ENCODE data around the gene EIF3L. TPM values are rescaled to one million over a fixed set of nuclear protein-coding genes. Genes with fewer than 3 reads are reported as not detected.

The EIF3L gene
- total and polyA plus RNA-seq, 2 of the 8 experiments (the other 6 are each of a cell fraction or from before 2014, with no cell fraction given): 639 to 886 TPM

DNA sequence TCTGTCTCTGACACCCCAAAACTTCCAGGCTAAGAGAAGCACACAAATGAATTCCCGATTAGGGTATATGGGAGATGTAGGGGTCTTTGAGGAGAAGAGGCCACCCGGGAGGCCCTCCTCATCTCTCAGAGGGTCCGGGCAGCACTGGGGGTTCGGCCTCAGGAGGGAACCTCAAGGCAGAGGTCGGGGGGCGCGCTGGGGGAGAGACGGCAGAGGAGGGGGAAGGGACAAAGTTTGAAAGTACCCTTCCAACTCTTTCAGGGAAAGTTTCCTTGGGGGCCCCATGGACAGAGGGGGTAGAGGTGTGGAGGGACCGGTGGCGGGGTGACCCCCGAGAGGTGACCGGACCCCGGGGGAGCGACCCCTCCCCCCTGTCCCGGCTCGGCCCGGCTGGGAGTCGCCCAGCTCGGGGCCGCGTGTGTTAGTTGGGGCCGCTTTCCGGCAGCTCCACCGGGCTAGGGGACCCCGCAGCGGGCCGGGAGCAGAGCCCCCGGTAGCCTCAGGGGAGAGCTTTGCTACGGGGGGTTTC is 44.8 kb upstream of the EIF3L start:
- H3K56ac ChIP-seq (replicated peaks; ENCODE audit: insufficient read length, low read depth, low read length): peak overlapping the region; percentile 67
- H3K4me1 ChIP-seq (replicated peaks in 1 of 4; ENCODE audit: control insufficient read depth in 3 of 4, insufficient read depth in 4 of 4, low read length in 3 of 4): peaks cover 0 to 22% (median 19%) of the 10 kb centered on the region in 4 experiments; a peak in 6 of 7 replicates
- peak in 1 of 2 experiments; percentile 59 for DNase-seq (ENCODE audit: low read depth in 1 of 2, low spot score in 2 of 2)
- no peak overlapping the region for H2AFZ ChIP-seq (ENCODE audit: low read length)
- peaks cover 2 to 4% of the 10 kb centered on the region in 2 experiments for H4K20me1 ChIP-seq (replicated peaks in 1 of 2; ENCODE audit: control insufficient read depth in 1 of 2, insufficient read depth in 2 of 2, low read length in 2 of 2)
- H2AK5ac ChIP-seq (ENCODE audit: low read depth, low read length): no peak overlapping the region
- H3K14ac ChIP-seq (ENCODE audit: insufficient read length): no peak overlapping the region
- no peak overlapping the region for H2BK20ac ChIP-seq (ENCODE audit: low read length)
- H3K79me1 ChIP-seq (ENCODE audit: low read depth, low read length): peaks cover 3% of the 10 kb centered on the region
- peak overlapping the region; percentile 55; the same call in 1 of the 2 replicates for H3K27ac ChIP-seq (ENCODE audit: low read depth, low read length)
- no peak overlapping the region for H2BK12ac ChIP-seq (ENCODE audit: low read depth, low read length)
- H4K91ac ChIP-seq (replicated peaks; ENCODE audit: insufficient read length, low read length): peak overlapping the region; percentile 97
- H3K79me2 ChIP-seq (ENCODE audit: control insufficient read depth in 1 of 2, insufficient read depth in 2 of 2, low read length in 2 of 2): peaks cover 4 to 7% of the 10 kb centered on the region in 2 experiments; a peak in 2 of 4 replicates
- H4K5ac ChIP-seq (ENCODE audit: insufficient read length, low read depth, low read length): peak overlapping the region; percentile 25
- H2BK120ac ChIP-seq (replicated peaks; ENCODE audit: low read depth, low read length): peak overlapping the region; percentile 71
- no peak overlapping the region for H2BK5ac ChIP-seq (ENCODE audit: low read depth, low read length)
- H3K4me3 ChIP-seq (ENCODE audit: extremely low read depth in 1 of 4, insufficient read depth in 2 of 4, low read depth in 3 of 4, low read length in 4 of 4): peak overlapping the region; percentile 79 to 91 (median 86)
- H3K36me3 ChIP-seq (ENCODE audit: control insufficient read depth in 2 of 4, insufficient read depth in 4 of 4, low read length in 3 of 4): no peaks in the 10 kb centered on the region
- POLR2A ChIA-PET (ENCODE audit: partially characterized antibody): interaction anchor here (0.6 to 8.8 kb wide), 28 partner anchors 9 to 196 kb away, joined by 3 to 142 read pairs (median 4); partner anchors contain the start of genes ANKRD54, EIF3L, GALR3 and GGA1
- H3K4me2 ChIP-seq (ENCODE audit: insufficient read depth in 1 of 2, low read depth in 2 of 2, low read length in 2 of 2): peak overlapping the region; percentile 91 to 94
- peak overlapping the region; percentile 93 for H3K4ac ChIP-seq (replicated peaks; ENCODE audit: insufficient read length, low read depth, low read length)
- no peak for TF ChIP-seq GTF2F1 (IDR thresholded peaks at IDR 0.05; ENCODE audit: borderline replicate concordance, low read depth, low read length)
- TF ChIP-seq SP4 (IDR thresholded peaks at IDR 0.05; ENCODE audit: low read length): no peak
- no peak for TF ChIP-seq KDM1A (IDR thresholded peaks at IDR 0.05; ENCODE audit: borderline replicate concordance, low read length)
- no peak for TF ChIP-seq RFX5 (IDR thresholded peaks at IDR 0.05; ENCODE audit: borderline replicate concordance, low read depth, low read length)
- TF ChIP-seq EZH2 (IDR thresholded peaks at IDR 0.05; ENCODE audit: low read depth, low read length, severe bottlenecking): peak; percentile 10
- no peaks in the 10 kb centered on the region for H3K9me3 ChIP-seq (ENCODE audit: insufficient read depth in 2 of 2, low read depth in 1 of 2, low read length in 1 of 2)
- H3K9ac ChIP-seq (replicated peaks in 1 of 4; ENCODE audit: extremely low read depth in 1 of 4, low read depth in 3 of 4, low read length in 3 of 4): peak overlapping the region; percentile 72 to 94 (median 80)
- CTCF ChIA-PET (ENCODE audit: partially characterized antibody): interaction anchor here (1.0 to 1.1 kb wide), 3 partner anchors 13 to 59 kb away, joined by 3 to 4 read pairs (median 3); no protein-coding TSS in a partner anchor
- peak overlapping the region; percentile 98 for H3K18ac ChIP-seq (ENCODE audit: extremely low read depth, low read length)
- H3K27me3 ChIP-seq (replicated peaks in 1 of 4; ENCODE audit: control insufficient read depth in 3 of 4, extremely low read depth in 1 of 4, insufficient read depth in 3 of 4, low read length in 3 of 4): peaks cover 3 to 44% (median 37%) of the 10 kb centered on the region in 4 experiments
- FAIRE-seq: no peak
- peak overlapping the region; percentile 95; the same call in 1 of the 2 replicates for H4K8ac ChIP-seq (ENCODE audit: extremely low read depth, insufficient read depth, low read length)
- WGBS, 2 experiments (ENCODE audit: extremely low coverage in 1 of 2, insufficient coverage in 1 of 2, insufficient read length in 1 of 2, insufficient replicate concordance in 2 of 2, low coverage in 1 of 2, low lambda C conversion rate in 2 of 2, missing lambda C conversion rate in 1 of 2): 2% methylated on average over 20 of the region's 29 CpGs; no CpG with 5 or more reads in 1 of the 2 experiments
- H2BK15ac ChIP-seq (ENCODE audit: low read length): no peak overlapping the region
- no peak overlapping the region for H3K23ac ChIP-seq (ENCODE audit: insufficient read length)
- H3K23me2 ChIP-seq (ENCODE audit: low read depth, low read length): peaks cover 48% of the 10 kb centered on the region
